IMR-90 (cell line): ENCODE results near the gene SBSN. TPM values are rescaled to one million over a fixed set of nuclear protein-coding genes. Genes with fewer than 3 reads are reported as not detected.

Source experiments
- ATAC-seq: fragments of 200-7000 bp; cut with Tn5 transposase; 2 replicates; pipeline ENCODE4 v1.9.1; 2020; ENCODE audit warnings: low read depth, mild to moderate bottlenecking, moderate library complexity
- BruUV-seq: library from RNA; stranded (reverse); fragments of 400-500 nt; replicated peaks from 2 replicates; lab custom pipeline; 2021; lab: Mats Ljungman, UMichigan
- CTCF ChIA-PET: fragments of 300-600 bp; formaldehyde crosslinking; extraction: SDS; loops from one replicate; lab custom pipeline; 2021; ENCODE audit warnings: antibody characterized with exemption; lab: Yijun Ruan, JAX
- POLR2A ChIA-PET: fragments of 300-600 bp; sonication (Branson Sonifier 250); formaldehyde crosslinking; loops from one replicate; lab custom pipeline; 2022; ENCODE audit warnings: antibody characterized with exemption; ENCODE audit not compliant: unreplicated experiment; lab: Charles Lee
- DNase-seq: peaks from one replicate; pipeline ENCODE4 v3.0.0; 2013
- H2AFZ ChIP-seq: replicated peaks from 2 replicates; pipeline ENCODE3; 2013; ENCODE audit warnings: low read length, mild to moderate bottlenecking; ENCODE audit not compliant: poor library complexity
- H2AK5ac ChIP-seq: 2 replicates; pipeline ENCODE4 v1.6.1; 2013; ENCODE audit warnings: low read depth, low read length, inconsistent platforms
- H2AK9ac ChIP-seq: replicated peaks from 2 replicates; pipeline ENCODE3; 2013; ENCODE audit warnings: mild to moderate bottlenecking, low read depth, low read length, moderate library complexity; ENCODE audit not compliant: poor library complexity
- H2BK120ac ChIP-seq: 2 replicates; pipeline ENCODE4 v1.6.1; 2013; ENCODE audit warnings: low read depth, low read length, inconsistent platforms
- H2BK15ac ChIP-seq: 3 replicates; pipeline ENCODE4 v1.6.1; 2013; ENCODE audit warnings: low read depth, low read length, inconsistent platforms
- H2BK20ac ChIP-seq: 2 replicates; pipeline ENCODE4 v1.6.1; 2013; ENCODE audit warnings: low read depth, mild to moderate bottlenecking, inconsistent platforms, low read length, moderate library complexity
- H2BK5ac ChIP-seq: 2 replicates; pipeline ENCODE4 v1.6.1; 2013; ENCODE audit warnings: mild to moderate bottlenecking, low read depth, low read length, inconsistent platforms; ENCODE audit not compliant: poor library complexity, severe bottlenecking
- H3K14ac ChIP-seq: replicated peaks from 2 replicates; pipeline ENCODE4 v1.6.1; 2013; ENCODE audit warnings: low read depth, low read length, inconsistent platforms
- H3K18ac ChIP-seq: 2 replicates; pipeline ENCODE4 v1.6.1; 2013; ENCODE audit warnings: low read depth, low read length, control low read depth
- H3K23ac ChIP-seq: 2 replicates; pipeline ENCODE4 v1.6.1; 2013; ENCODE audit warnings: low read depth, low read length, inconsistent platforms
- H3K27ac ChIP-seq: 2 replicates; pipeline ENCODE4 v1.5.1; 2013; ENCODE audit warnings: mild to moderate bottlenecking, control low read depth, low read length; ENCODE audit not compliant: insufficient read depth
- H3K27me3 ChIP-seq: 2 replicates; pipeline ENCODE4 v1.6.1; 2013; ENCODE audit warnings: low read length; ENCODE audit not compliant: control insufficient read depth, insufficient read depth
- H3K36me3 ChIP-seq: 2 replicates; pipeline ENCODE4 v1.6.1; 2013; ENCODE audit warnings: low read length, mixed read lengths; ENCODE audit not compliant: control insufficient read depth, insufficient read depth
- H3K4ac ChIP-seq: 2 replicates; pipeline ENCODE4 v1.6.1; 2013; ENCODE audit warnings: low read depth, low read length, inconsistent platforms
- H3K4me1 ChIP-seq: 2 replicates; pipeline ENCODE4 v1.6.1; 2013; ENCODE audit warnings: low read length, mixed read lengths; ENCODE audit not compliant: control insufficient read depth, insufficient read depth
- H3K4me2 ChIP-seq: 2 replicates; pipeline ENCODE4 v1.6.1; 2013; ENCODE audit warnings: low read depth, mild to moderate bottlenecking, control low read depth, low read length, moderate library complexity
- H3K4me3 ChIP-seq: 2 replicates; pipeline ENCODE4 v1.5.1; 2013; ENCODE audit warnings: low read depth, mild to moderate bottlenecking, control low read depth, low read length, moderate library complexity; ENCODE audit not compliant: insufficient read depth
- H3K56ac ChIP-seq: 2 replicates; pipeline ENCODE4 v1.6.1; 2013; ENCODE audit warnings: low read length, inconsistent platforms; ENCODE audit not compliant: insufficient read depth; ENCODE audit errors: extremely low read depth
- H3K79me1 ChIP-seq, 2 experiments: 2 replicates each; pipeline ENCODE4 v1.6.1; 2013; ENCODE audit warnings: low read length in 2 of 2, inconsistent platforms in 1 of 2, low read depth in 1 of 2
- H3K9ac ChIP-seq: 2 replicates; pipeline ENCODE4 v1.6.1; 2013; ENCODE audit warnings: low read depth, low read length, control low read depth
- H3K9me1 ChIP-seq: 2 replicates; pipeline ENCODE4 v1.6.1; 2013; ENCODE audit warnings: low read length, inconsistent platforms; ENCODE audit not compliant: insufficient read depth
- H3K9me3 ChIP-seq: 2 replicates; pipeline ENCODE4 v1.6.1; 2013; ENCODE audit warnings: low read length; ENCODE audit not compliant: control insufficient read depth, insufficient read depth
- H4K20me1 ChIP-seq: 2 replicates; pipeline ENCODE4 v1.6.1; 2013; ENCODE audit warnings: low read length, inconsistent platforms; ENCODE audit not compliant: insufficient read depth
- H4K5ac ChIP-seq: 2 replicates; pipeline ENCODE4 v1.6.1; 2013; ENCODE audit warnings: mild to moderate bottlenecking, low read depth, low read length, control low read depth
- H4K8ac ChIP-seq, 2 experiments: 2 replicates each; pipeline ENCODE4 v1.6.1; 2013; ENCODE audit warnings: low read depth in 2 of 2, low read length in 2 of 2, control low read depth in 1 of 2, inconsistent platforms in 1 of 2
- H4K91ac ChIP-seq: 2 replicates; pipeline ENCODE4 v1.6.1; 2013; ENCODE audit warnings: low read depth, low read length, inconsistent platforms; ENCODE audit not compliant: insufficient read depth
- FOS ChIP-seq: fragments of 150-350 bp; IDR thresholded peaks from 2 replicates; pipeline ENCODE4 v1.6.1; 2016; ENCODE audit warnings: low read depth, low read length
- MAFK ChIP-seq: IDR thresholded peaks from 2 replicates; pipeline ENCODE4 v1.6.1; 2012; ENCODE audit warnings: low read depth, low read length, improper control_type of control experiment
- MXI1 ChIP-seq: IDR thresholded peaks from 2 replicates; pipeline ENCODE4 v1.6.1; 2012; ENCODE audit warnings: low read depth, mild to moderate bottlenecking, low read length, moderate library complexity, borderline replicate concordance
- POLR2A ChIP-seq: IDR thresholded peaks from 2 replicates; pipeline ENCODE4 v1.6.1; 2012; ENCODE audit warnings: mild to moderate bottlenecking, low read depth, low read length
- RAD21 ChIP-seq: IDR thresholded peaks from 2 replicates; pipeline ENCODE4 v1.6.1; 2012; ENCODE audit warnings: low read length, improper control_type of control experiment
- RCOR1 ChIP-seq: IDR thresholded peaks from 2 replicates; pipeline ENCODE4 v1.6.1; 2012; ENCODE audit warnings: mild to moderate bottlenecking, low read length, improper control_type of control experiment; ENCODE audit not compliant: insufficient replicate concordance
- RFX5 ChIP-seq: IDR thresholded peaks from 2 replicates; pipeline ENCODE4 v1.8.0; 2012; ENCODE audit warnings: low read depth, mild to moderate bottlenecking, low read length, moderate library complexity
- WGBS, 2 experiments: methylation state at CpG; one replicate each; pipeline versions ENCODE4 v1.1.5 to v1.1.7; 2013; ENCODE audit warnings: missing lambda C conversion rate in 2 of 2; ENCODE audit not compliant: insufficient read length in 1 of 2; ENCODE audit errors: extremely low coverage in 2 of 2; 5-methylcytosine and 5-hydroxymethylcytosine counted together
- dilution Hi-C: fragments of 300-500 bp; cut with HindIII; formaldehyde crosslinking; loops from one replicate; pipeline ENCODE4 v1.14.3; 2018; ENCODE audit warnings: low sequenced_read_pairs; ENCODE audit not compliant: unreplicated experiment
- in situ Hi-C: fragments of 300-500 bp; cut with MboI; formaldehyde crosslinking; loops from 3 replicates; pipeline ENCODE4 v1.14.3; 2019; ENCODE audit warnings: low sequenced_read_pairs, inconsistent platforms, mixed read lengths
- intact Hi-C: fragments of 100-400 bp; cut with micrococcal nuclease; formaldehyde crosslinking; loops from 2 replicates; pipeline ENCODE4 v1.10.0; 2022
- polyA plus RNA-seq, 3 experiments: library from polyadenylated mRNA; depleted of rRNA; stranded (reverse); fragments of >200 nt; gene quantifications; 2 replicates each; pipeline ENCODE4 v1.2.3, GENCODE V29; 2012; ENCODE audit warnings: low replicate concordance in 1 of 3
- total RNA-seq: library from RNA; depleted of rRNA; stranded (reverse); fragments of >200 nt; gene quantifications from 2 replicates; pipeline ENCODE4 v1.2.3, GENCODE V29; 2012

The SBSN gene
- total and polyA plus RNA-seq, 2 of the 4 experiments (the other 2 are of a cell fraction), result 0.72 to 6.4 TPM

GRCh38 chr19:35562776-35563175, 34.7 kb upstream of the SBSN start:
- H3K4me3 ChIP-seq, result no peak overlapping the region
- H3K4ac ChIP-seq, result no peak overlapping the region
- H2AK5ac ChIP-seq, result no peak overlapping the region
- intact Hi-C loops, result no loop called here
- peaks cover 35% of the 10 kb centered on the region for H3K27me3 ChIP-seq
- WGBS, 2 experiments, result 33% methylated on average over 1 of the region's 2 CpGs; no CpG with 5 or more reads in 1 of the 2 experiments
- H3K79me1 ChIP-seq, result no peaks in the 10 kb centered on the region
- H3K14ac ChIP-seq, result no peak overlapping the region
- no peak for TF ChIP-seq FOS
- TF ChIP-seq RCOR1, result no peak
- no peak for TF ChIP-seq MAFK
- TF ChIP-seq RAD21, result no peak
- TF ChIP-seq POLR2A, result no peak
- no peak for TF ChIP-seq MXI1
- no peak for TF ChIP-seq RFX5
- no peak overlapping the region for H2BK15ac ChIP-seq
- H3K4me2 ChIP-seq, result no peak overlapping the region
- H2AFZ ChIP-seq, result no peak overlapping the region
- no peak overlapping the region for H3K18ac ChIP-seq
- BruUV-seq, result no TSS peak
- no peak overlapping the region for H2BK20ac ChIP-seq
- in situ Hi-C loops, result no loop called here
- no peak overlapping the region for H2BK5ac ChIP-seq
- no peak for ATAC-seq
- H3K56ac ChIP-seq, result no peak overlapping the region
- ChIA-PET CTCF (no interaction called here), POLR2A (no interaction called here)
- no peak overlapping the region for H3K9ac ChIP-seq
- no peaks in the 10 kb centered on the region for H3K4me1 ChIP-seq
- H2AK9ac ChIP-seq, result no peak overlapping the region
- H3K23ac ChIP-seq, result no peak overlapping the region
- dilution Hi-C loops, result no loop called here
- 0 out of 2 replicates have a peak, but pooled peaks cover 3% of the 10 kb centered on the region for H3K9me1 ChIP-seq
- no peak overlapping the region for H3K27ac ChIP-seq
- H4K8ac ChIP-seq, result no peak overlapping the region
- no peaks in the 10 kb centered on the region for H4K20me1 ChIP-seq
- H3K9me3 ChIP-seq, result no peaks in the 10 kb centered on the region
- no peaks in the 10 kb centered on the region for H3K36me3 ChIP-seq
- H4K91ac ChIP-seq, result no peak overlapping the region
- H2BK120ac ChIP-seq, result no peak overlapping the region
- no peak for DNase-seq
- no peak overlapping the region for H4K5ac ChIP-seq
